NCI-H1092 treated with DMSO at 0.1 percent for 48 hours (cell line): Measurements from ENCODE around the gene CORO2B.
"Not testable (repeated sequence)": the region's sequence is repeated elsewhere in the genome, so short reads cannot be mapped to it uniquely, and the experiment has no call there.

Source experiments
- DNase-seq: peaks from one replicate; lab custom pipeline; 2025; lab: John Stamatoyannopoulos, UW

Gene CORO2B

DNA sequence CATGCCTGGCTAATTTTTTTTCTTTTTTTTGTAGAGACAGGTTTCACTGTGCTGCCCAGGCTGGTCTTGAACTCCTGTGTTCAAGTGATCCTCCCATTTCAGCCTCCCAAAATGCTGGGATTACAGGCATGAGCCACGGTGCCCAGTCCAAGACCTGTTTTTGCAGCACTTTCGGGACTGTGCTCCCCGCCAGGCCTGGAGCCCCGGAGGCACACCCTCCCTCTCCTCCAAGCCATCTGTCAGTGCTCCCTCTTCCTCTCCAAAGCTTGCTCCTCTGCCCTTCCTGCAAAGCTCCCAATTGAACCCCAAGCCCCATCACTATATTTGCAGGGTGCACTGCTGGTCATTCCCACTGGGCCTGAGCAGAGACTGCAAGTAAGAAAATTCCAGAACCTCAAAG, 98.1 kb downstream of the CORO2B start:
- DNase-seq = no peak

- no peak for DNase-seq
These were observed 99.2 kb downstream of the CORO2B start for GRCh38 chr15:68677996-68678395.

DNA sequence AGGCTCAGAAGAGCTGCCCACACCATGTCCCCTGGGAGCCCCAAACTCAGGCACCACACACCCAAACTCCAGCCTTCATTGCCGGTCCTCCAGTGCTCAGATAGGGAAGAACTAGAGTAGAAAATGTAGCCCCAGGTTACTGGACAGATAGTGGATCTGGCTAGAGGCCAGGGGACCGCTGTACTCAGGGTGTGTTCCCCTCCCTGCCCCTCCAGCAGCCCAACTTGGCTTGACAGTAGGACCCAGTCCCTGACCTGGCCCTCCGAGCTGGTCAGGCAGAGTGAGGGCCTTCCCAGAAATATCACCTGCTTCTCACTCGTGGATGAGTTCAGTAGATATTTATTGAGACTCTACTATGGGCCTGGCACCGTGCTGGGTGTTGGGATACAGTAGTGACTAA, 100.0 kb downstream of the CORO2B start:
- no peak for DNase-seq

GRCh38 chr15:68679161-68679560, 100.4 kb downstream of the CORO2B start:
- DNase-seq = no peak

GRCh38 chr15:68679961-68680371, 101.2 kb downstream of the CORO2B start:
- DNase-seq = no peak

GRCh38 chr15:68680756-68681155, 102.0 kb downstream of the CORO2B start:
- not testable (repeated sequence) for DNase-seq

GRCh38 chr15:68681836-68682235, 103.0 kb downstream of the CORO2B start:
- no peak for DNase-seq

- DNase-seq = no peak
These were observed 103.5 kb downstream of the CORO2B start for GRCh38 chr15:68682330-68682729.

GRCh38 chr15:68683026-68683425, 104.2 kb downstream of the CORO2B start:
- no peak for DNase-seq

GRCh38 chr15:68683551-68683950, 104.8 kb downstream of the CORO2B start:
- no peak for DNase-seq

GRCh38 chr15:68684476-68684875, 105.7 kb downstream of the CORO2B start:
- DNase-seq = no peak

- no peak for DNase-seq
These were observed 108.4 kb downstream of the CORO2B start for GRCh38 chr15:68687136-68687735.

DNA sequence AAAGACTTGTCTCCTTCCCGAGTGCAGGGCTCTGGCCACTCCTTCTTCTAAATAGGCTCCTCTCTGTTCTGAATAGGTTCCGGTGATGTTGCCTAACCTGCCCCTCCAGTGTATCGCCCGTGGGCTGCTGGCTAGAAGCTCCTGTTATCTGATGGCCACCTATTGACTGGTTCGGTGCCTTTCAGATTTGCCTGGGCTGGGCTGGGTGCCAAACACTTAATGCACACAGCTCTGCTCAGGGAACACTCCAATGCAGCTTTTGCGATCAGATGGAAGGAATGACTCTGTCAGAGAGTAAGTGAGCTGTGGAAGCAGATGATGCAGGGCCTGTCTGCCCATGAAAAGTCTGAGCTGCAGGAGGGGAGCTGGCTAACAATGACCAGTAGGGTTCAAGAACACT, 112.9 kb downstream of the CORO2B start:
- peak; percentile 64 for DNase-seq

DNA sequence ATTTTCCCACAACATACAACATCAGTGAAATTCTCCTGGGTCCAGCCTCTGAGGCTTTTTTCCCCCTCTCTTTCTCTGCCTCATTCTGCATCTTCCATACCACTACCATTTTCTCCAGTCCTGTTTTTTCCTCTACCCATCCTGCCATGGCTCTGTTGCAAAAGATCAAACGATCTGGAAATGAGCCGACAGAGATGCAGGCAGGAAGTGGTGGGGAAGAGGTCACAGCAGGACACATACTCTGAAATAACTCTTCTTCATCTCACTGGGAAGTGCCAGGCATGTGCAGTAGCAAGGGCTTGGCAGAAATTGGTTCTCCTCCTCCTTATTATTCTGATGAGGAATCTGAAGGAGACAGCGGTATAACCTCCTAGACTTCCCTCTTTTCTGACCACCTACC, 114.3 kb downstream of the CORO2B start:
- no peak for DNase-seq

GRCh38 chr15:68694111-68694510, 115.3 kb downstream of the CORO2B start:
- DNase-seq = no peak

- no peak for DNase-seq
These were observed 116.3 kb downstream of the CORO2B start for GRCh38 chr15:68695061-68695595.

GRCh38 chr15:68696414-68697363, 117.9 kb downstream of the CORO2B start:
- no peak for DNase-seq

GRCh38 chr15:68697711-68698690, 119.2 kb downstream of the CORO2B start:
- no peak for DNase-seq

DNA sequence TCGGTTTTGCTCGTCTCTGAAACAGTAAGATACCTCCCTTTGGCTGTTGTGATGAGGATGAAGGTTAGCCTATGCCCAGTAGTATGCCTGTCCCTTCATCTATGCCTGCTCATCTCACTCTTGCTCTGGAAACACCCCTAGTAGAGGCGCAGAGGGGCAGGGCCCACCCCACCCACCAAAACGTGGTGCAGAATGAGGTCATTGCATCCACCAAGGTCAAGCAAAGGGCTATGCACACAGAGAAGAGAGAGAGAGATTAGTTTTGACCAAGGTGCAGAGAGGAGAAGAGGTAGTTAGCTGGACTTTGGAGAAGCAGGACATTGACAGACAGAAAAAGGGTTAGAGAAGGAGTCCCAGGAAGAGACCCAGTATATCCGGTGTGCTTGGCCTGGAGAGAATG, 119.9 kb downstream of the CORO2B start:
- no peak for DNase-seq

GRCh38 chr15:68699124-68699880, 120.5 kb downstream of the CORO2B start:
- DNase-seq = no peak

DNA sequence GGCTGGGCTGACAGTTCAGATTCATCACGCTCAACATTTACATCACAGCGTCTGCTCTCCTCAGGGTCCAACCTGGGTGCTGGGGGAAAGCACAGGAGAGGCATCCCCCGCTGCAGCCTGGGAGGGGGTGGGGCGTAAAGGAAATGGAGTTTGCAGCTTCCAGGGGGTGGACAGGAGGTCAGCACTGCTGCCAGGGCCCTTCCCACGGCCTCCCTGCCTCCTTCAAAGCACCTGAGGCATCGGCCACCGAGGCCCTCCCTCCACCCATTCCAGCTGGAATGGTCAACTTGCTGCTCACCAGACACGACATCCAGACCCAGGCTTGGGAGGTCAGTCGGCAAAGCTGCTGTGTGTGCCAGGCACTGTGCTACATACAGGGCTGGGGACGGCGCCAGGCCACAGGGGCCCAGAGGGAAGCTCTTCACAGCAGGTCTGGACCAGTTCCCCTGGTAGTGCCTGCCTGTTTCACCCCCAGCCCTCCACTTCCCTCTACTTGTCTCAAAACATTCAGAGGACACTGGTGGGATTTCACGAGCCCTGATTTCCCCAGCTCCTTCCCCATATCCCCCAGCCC, 121.2 kb downstream of the CORO2B start:
- no peak for DNase-seq
